ENCODE measurements around the gene NHP2. TPM values are rescaled to one million over a fixed set of nuclear protein-coding genes. Genes with fewer than 3 reads are reported as not detected.

The NHP2 gene
- total and polyA plus RNA-seq, 9 of the 15 experiments (the other 6 are each of a cell fraction or from before 2014, with no cell fraction given) = 52.8 to 622 (median 144) TPM

DNA sequence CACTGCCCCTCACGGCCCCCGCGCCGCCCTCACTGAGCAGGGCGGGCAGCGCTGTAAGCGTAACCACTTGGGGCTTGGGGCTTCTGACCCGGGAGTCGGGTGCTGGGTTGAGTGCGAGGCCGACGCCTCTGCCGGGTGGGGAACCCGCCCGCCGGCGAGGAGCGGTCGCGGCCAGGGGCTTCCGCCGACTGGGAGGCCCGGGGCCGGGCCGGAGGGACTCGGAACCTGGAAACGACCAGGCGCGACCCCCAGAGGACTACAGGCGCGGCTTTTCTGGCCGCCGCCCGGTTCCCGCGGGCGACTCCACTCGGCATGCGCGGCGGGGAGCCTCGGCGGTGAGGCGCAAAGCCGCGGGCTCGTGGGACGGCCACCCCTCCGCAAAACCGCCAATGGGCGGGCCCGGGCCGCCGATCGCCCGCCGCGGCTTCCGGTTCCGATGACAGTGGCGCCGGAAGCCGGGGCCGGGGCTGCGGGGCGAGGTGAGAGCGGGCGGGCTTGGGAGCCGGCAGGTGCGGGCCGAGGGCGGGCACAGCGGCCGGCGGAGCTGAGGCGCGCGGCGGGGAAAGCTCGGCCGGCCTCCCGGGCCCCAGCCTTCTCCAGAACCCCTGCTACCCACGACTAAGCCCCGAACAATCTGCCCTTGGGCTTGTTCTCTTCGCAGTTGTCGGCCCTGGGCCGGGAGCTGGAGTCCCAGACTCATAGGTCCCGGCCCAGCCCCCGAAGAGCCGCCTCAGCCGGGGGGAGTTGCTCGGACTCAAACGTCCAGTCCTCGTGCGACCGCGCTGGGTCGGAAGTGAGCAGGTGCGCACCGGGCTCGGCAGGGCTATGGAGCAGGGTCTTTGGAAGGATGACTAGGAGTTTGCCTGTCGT, 22.9 kb downstream of the NHP2 start, which contains the start of gene RMND5B (continued):
- TF ChIP-seq, protein P1, sequence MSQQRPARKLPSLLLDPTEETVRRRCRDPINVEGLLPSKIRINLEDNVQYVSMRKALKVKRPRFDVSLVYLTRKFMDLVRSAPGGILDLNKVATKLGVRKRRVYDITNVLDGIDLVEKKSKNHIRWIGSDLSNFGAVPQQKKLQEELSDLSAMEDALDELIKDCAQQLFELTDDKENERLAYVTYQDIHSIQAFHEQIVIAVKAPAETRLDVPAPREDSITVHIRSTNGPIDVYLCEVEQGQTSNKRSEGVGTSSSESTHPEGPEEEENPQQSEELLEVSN (IDR thresholded peaks at IDR 0.05; ENCODE audit: borderline replicate concordance in 1 of 2, extremely low read depth in 1 of 2, insufficient read depth in 1 of 2, insufficient read length in 1 of 2, low read depth in 1 of 2, low read length in 1 of 2, poor library complexity in 1 of 2, severe bottlenecking in 1 of 2) = peak; percentile 57 to 84
- peak; percentile 94 for TF ChIP-seq BHLHE40 (IDR thresholded peaks at IDR 0.05; ENCODE audit: low read length)
- TF ChIP-seq, protein P2, sequence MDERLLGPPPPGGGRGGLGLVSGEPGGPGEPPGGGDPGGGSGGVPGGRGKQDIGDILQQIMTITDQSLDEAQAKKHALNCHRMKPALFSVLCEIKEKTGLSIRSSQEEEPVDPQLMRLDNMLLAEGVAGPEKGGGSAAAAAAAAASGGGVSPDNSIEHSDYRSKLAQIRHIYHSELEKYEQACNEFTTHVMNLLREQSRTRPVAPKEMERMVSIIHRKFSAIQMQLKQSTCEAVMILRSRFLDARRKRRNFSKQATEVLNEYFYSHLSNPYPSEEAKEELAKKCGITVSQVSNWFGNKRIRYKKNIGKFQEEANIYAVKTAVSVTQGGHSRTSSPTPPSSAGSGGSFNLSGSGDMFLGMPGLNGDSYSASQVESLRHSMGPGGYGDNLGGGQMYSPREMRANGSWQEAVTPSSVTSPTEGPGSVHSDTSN (CRISPR knock-in tag; IDR thresholded peaks at IDR 0.05; ENCODE audit: low read depth) = no peak
- TF ChIP-seq, protein P2 (tag; conservative IDR thresholded peaks at IDR 0.05; ENCODE audit: low read depth) = no peak
- peak; percentile 54 for TF ChIP-seq NUFIP1 (IDR thresholded peaks at IDR 0.05; ENCODE audit: partially characterized antibody)
- TF ChIP-seq, protein P3, sequence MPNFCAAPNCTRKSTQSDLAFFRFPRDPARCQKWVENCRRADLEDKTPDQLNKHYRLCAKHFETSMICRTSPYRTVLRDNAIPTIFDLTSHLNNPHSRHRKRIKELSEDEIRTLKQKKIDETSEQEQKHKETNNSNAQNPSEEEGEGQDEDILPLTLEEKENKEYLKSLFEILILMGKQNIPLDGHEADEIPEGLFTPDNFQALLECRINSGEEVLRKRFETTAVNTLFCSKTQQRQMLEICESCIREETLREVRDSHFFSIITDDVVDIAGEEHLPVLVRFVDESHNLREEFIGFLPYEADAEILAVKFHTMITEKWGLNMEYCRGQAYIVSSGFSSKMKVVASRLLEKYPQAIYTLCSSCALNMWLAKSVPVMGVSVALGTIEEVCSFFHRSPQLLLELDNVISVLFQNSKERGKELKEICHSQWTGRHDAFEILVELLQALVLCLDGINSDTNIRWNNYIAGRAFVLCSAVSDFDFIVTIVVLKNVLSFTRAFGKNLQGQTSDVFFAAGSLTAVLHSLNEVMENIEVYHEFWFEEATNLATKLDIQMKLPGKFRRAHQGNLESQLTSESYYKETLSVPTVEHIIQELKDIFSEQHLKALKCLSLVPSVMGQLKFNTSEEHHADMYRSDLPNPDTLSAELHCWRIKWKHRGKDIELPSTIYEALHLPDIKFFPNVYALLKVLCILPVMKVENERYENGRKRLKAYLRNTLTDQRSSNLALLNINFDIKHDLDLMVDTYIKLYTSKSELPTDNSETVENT (CRISPR knock-in tag; IDR thresholded peaks at IDR 0.05) = 0 out of 2 replicates have a peak, but pooled peaks have one; percentile 9
- no peak for TF ChIP-seq NR2F6 (CRISPR knock-in tag; IDR thresholded peaks at IDR 0.05)
- no peak for TF ChIP-seq KLF10 (CRISPR knock-in tag; IDR thresholded peaks at IDR 0.05)
- peak; percentile 83 to 86 for TF ChIP-seq NRF1 (conservative IDR thresholded peaks at IDR 0.05 in 1 of 2, IDR thresholded peaks at IDR 0.05 in 1 of 2)
- peak; percentile 33; the same call in 1 of the 2 replicates for TF ChIP-seq EP400 (IDR thresholded peaks at IDR 0.05)
- peak; percentile 44 for TF ChIP-seq KDM5B (IDR thresholded peaks at IDR 0.05; ENCODE audit: insufficient replicate concordance, low read depth, low read length)
- TF ChIP-seq, protein P4, sequence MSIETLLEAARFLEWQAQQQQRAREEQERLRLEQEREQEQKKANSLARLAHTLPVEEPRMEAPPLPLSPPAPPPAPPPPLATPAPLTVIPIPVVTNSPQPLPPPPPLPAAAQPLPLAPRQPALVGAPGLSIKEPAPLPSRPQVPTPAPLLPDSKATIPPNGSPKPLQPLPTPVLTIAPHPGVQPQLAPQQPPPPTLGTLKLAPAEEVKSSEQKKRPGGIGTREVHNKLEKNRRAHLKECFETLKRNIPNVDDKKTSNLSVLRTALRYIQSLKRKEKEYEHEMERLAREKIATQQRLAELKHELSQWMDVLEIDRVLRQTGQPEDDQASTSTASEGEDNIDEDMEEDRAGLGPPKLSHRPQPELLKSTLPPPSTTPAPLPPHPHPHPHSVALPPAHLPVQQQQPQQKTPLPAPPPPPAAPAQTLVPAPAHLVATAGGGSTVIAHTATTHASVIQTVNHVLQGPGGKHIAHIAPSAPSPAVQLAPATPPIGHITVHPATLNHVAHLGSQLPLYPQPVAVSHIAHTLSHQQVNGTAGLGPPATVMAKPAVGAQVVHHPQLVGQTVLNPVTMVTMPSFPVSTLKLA (conservative IDR thresholded peaks at IDR 0.05) = peak; percentile 71 to 86
- peak; percentile 25; the same call in 1 of the 2 replicates for TF ChIP-seq KLF6 (CRISPR knock-in tag; IDR thresholded peaks at IDR 0.05; ENCODE audit: borderline replicate concordance)
- TF ChIP-seq MYBL2 (IDR thresholded peaks at IDR 0.05; ENCODE audit: low read depth) = no peak
- no peak for TF ChIP-seq MYBL2 (CRISPR knock-in tag; IDR thresholded peaks at IDR 0.05; ENCODE audit: borderline replicate concordance)
- TF ChIP-seq, protein P5, sequence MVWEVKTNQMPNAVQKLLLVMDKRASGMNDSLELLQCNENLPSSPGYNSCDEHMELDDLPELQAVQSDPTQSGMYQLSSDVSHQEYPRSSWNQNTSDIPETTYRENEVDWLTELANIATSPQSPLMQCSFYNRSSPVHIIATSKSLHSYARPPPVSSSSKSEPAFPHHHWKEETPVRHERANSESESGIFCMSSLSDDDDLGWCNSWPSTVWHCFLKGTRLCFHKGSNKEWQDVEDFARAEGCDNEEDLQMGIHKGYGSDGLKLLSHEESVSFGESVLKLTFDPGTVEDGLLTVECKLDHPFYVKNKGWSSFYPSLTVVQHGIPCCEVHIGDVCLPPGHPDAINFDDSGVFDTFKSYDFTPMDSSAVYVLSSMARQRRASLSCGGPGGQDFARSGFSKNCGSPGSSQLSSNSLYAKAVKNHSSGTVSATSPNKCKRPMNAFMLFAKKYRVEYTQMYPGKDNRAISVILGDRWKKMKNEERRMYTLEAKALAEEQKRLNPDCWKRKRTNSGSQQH (CRISPR knock-in tag; IDR thresholded peaks at IDR 0.05) = 0 out of 2 replicates have a peak, but pooled peaks have one; percentile 11

All from K562 (cell line).